HG03558 (cell line): Measurements from ENCODE around the gene SH3D21.
A peak's percentile ranks its signal among the peaks of the same experiment; 100 is the strongest.

Experiments used
- ATAC-seq: cut with Tn5 transposase; IDR thresholded peaks from one replicate; pipeline ENCODE4 v1.9.1; 2021; ENCODE audit warnings: moderate number of reproducible peaks; ENCODE audit not compliant: unreplicated experiment; ENCODE audit errors: extremely low read depth

SH3D21 gene

GRCh38 chr1:36306210-36306901 lies at the start of gene SH3D21:
SH3D21 (plus strand) TSS chr1:36306368; CDS start chr1:36306421, 53 bp downstream.
- peak; percentile 8 for ATAC-seq

GRCh38 chr1:36256558-36257374 lies 49.4 kb upstream of the SH3D21 start:
- no peak for ATAC-seq

- no peak for ATAC-seq
Measured at GRCh38 chr1:36257375-36257767, 48.8 kb upstream of the SH3D21 start.

GRCh38 chr1:36258960-36259344 lies 47.2 kb upstream of the SH3D21 start:
- ATAC-seq: no peak

- no peak for ATAC-seq
Measured at GRCh38 chr1:36268981-36269380, 37.2 kb upstream of the SH3D21 start.

- no peak for ATAC-seq
Measured at GRCh38 chr1:36269408-36269838, 36.7 kb upstream of the SH3D21 start.

GRCh38 chr1:36273024-36273423 lies 33.1 kb upstream of the SH3D21 start:
- no peak for ATAC-seq

GRCh38 chr1:36274201-36274600 lies 32.0 kb upstream of the SH3D21 start:
- no peak for ATAC-seq

- ATAC-seq: no peak
Measured at GRCh38 chr1:36276688-36277087, 29.5 kb upstream of the SH3D21 start.

GRCh38 chr1:36279110-36279788 lies 26.9 kb upstream of the SH3D21 start:
- no peak for ATAC-seq

GRCh38 chr1:36279789-36280296 lies 26.3 kb upstream of the SH3D21 start:
- no peak for ATAC-seq

- ATAC-seq: no peak
Measured at GRCh38 chr1:36284061-36284460, 22.1 kb upstream of the SH3D21 start.

GRCh38 chr1:36284517-36284916 lies 21.7 kb upstream of the SH3D21 start:
- no peak for ATAC-seq

- no peak for ATAC-seq
Measured at GRCh38 chr1:36285443-36286101, 20.6 kb upstream of the SH3D21 start.

- ATAC-seq: no peak
Measured at GRCh38 chr1:36286802-36287201, 19.4 kb upstream of the SH3D21 start.

GRCh38 chr1:36287595-36287994 lies 18.6 kb upstream of the SH3D21 start:
- no peak for ATAC-seq

GRCh38 chr1:36295390-36295789 lies 10.8 kb upstream of the SH3D21 start:
- no peak for ATAC-seq

- ATAC-seq: no peak
Measured at GRCh38 chr1:36297062-36297461, 9.1 kb upstream of the SH3D21 start.

- ATAC-seq: no peak
Measured at GRCh38 chr1:36298640-36299039, 7.5 kb upstream of the SH3D21 start.

- ATAC-seq: no peak
Measured at GRCh38 chr1:36300526-36300925, 5.6 kb upstream of the SH3D21 start.
